OCI-LY3 (cell line): ENCODE data around the gene KIF23.
"Not testable (repeated sequence)": the region's sequence is repeated elsewhere in the genome, so short reads cannot be mapped to it uniquely, and the experiment has no call there.

ENCODE experiments used
- H2AFZ ChIP-seq: fragments of 200-600, 300-600 bp; shearing (Covaris generic); 2 replicates; pipeline ENCODE4 v1.6.0; 2014; ENCODE audit warnings: antibody characterized with exemption, low read depth, low read length
- H3K27ac ChIP-seq: fragments of 200-600, 300-600 bp; sonication (generic); 2 replicates; pipeline ENCODE4 v1.5.1; 2014; ENCODE audit warnings: mild to moderate bottlenecking, low read length, moderate library complexity, mixed read lengths
- H3K27me3 ChIP-seq: fragments of 200-600, 300-600 bp; sonication (generic); 2 replicates; pipeline ENCODE4 v1.6.1; 2014; ENCODE audit warnings: low read depth, low read length, mixed read lengths
- H3K36me3 ChIP-seq: fragments of 200-600, 300-600 bp; sonication (generic); replicated peaks from 2 replicates; pipeline ENCODE3; 2014; ENCODE audit warnings: low read depth, low read length, mixed read lengths
- H3K4me1 ChIP-seq: fragments of 300-600, 200-600 bp; sonication (generic); 2 replicates; pipeline ENCODE4 v1.6.1; 2014; ENCODE audit warnings: low read length, mixed read lengths
- H3K4me2 ChIP-seq: fragments of 200-600, 300-600 bp; sonication (generic); 2 replicates; pipeline ENCODE4 v1.6.1; 2014; ENCODE audit warnings: low read length, mixed read lengths
- H3K4me3 ChIP-seq: fragments of 300-600, 200-600 bp; sonication (generic); 2 replicates; pipeline ENCODE4 v1.5.1; 2014; ENCODE audit warnings: antibody characterized with exemption, mild to moderate bottlenecking, low read length, moderate library complexity
- H3K79me2 ChIP-seq: fragments of 300-600, 200-600 bp; shearing (Covaris generic); 2 replicates; pipeline ENCODE4 v1.6.1; 2014; ENCODE audit warnings: mild to moderate bottlenecking, low read length, mixed read lengths
- H3K9ac ChIP-seq: fragments of 300-600, 200-600 bp; shearing (Covaris generic); 2 replicates; pipeline ENCODE4 v1.6.0; 2014; ENCODE audit warnings: mild to moderate bottlenecking, low read length, moderate library complexity
- H3K9me3 ChIP-seq: fragments of 200-600, 300-600 bp; shearing (Covaris generic); 2 replicates; pipeline ENCODE4 v1.6.1; 2014; ENCODE audit warnings: low read length, mixed read lengths; ENCODE audit not compliant: insufficient read depth
- H4K20me1 ChIP-seq: fragments of 200-600, 300-600 bp; sonication (generic); 2 replicates; pipeline ENCODE4 v1.6.1; 2016; ENCODE audit warnings: low read length, mixed read lengths; ENCODE audit not compliant: insufficient read depth
- CTCF ChIP-seq: fragments of 200-600, 300-600 bp; sonication (generic); IDR thresholded peaks from 2 replicates; pipeline ENCODE4 v1.5.1; 2014; ENCODE audit warnings: antibody characterized with exemption, low read length, low read depth
- EZH2phosphoT487 ChIP-seq: fragments of 200-600 bp; shearing (Covaris generic); IDR thresholded peaks from 2 replicates; pipeline ENCODE4 v1.6.1; 2018; ENCODE audit warnings: antibody characterized with exemption, mixed run types, low read depth

Gene KIF23

GRCh38 chr15:69443032-69443611 lies 29.0 kb downstream of the KIF23 start:
- no peaks in the 10 kb centered on the region for H3K9me3 ChIP-seq
- H3K4me1 ChIP-seq = peaks cover 17% of the 10 kb centered on the region
- no peak overlapping the region for H3K4me3 ChIP-seq
- peaks cover 6% of the 10 kb centered on the region; the same call in 1 of the 2 replicates for H3K79me2 ChIP-seq
- H3K36me3 ChIP-seq = peaks cover 82% of the 10 kb centered on the region
- H3K9ac ChIP-seq = no peak overlapping the region
- no peaks in the 10 kb centered on the region for H3K27me3 ChIP-seq
- H2AFZ ChIP-seq = no peak overlapping the region
- H4K20me1 ChIP-seq = no peaks in the 10 kb centered on the region
- 0 out of 2 replicates have a peak overlapping the region, but pooled peaks have one; percentile 1 for H3K4me2 ChIP-seq
- H3K27ac ChIP-seq = 0 out of 2 replicates have a peak overlapping the region, but pooled peaks have one; percentile 1
- TF ChIP-seq EZH2phosphoT487 = no peak
- no peak for TF ChIP-seq CTCF

GRCh38 chr15:69444686-69445085 lies 30.5 kb downstream of the KIF23 start:
- no peaks in the 10 kb centered on the region for H3K27me3 ChIP-seq
- H3K4me3 ChIP-seq = no peak overlapping the region
- no peak for TF ChIP-seq EZH2phosphoT487
- no peak for TF ChIP-seq CTCF
- peaks cover 75% of the 10 kb centered on the region for H3K36me3 ChIP-seq
- no peak overlapping the region for H3K9ac ChIP-seq
- no peaks in the 10 kb centered on the region for H3K9me3 ChIP-seq
- no peak overlapping the region for H2AFZ ChIP-seq
- H3K79me2 ChIP-seq = peaks cover 6% of the 10 kb centered on the region; the same call in 1 of the 2 replicates
- peaks cover 12% of the 10 kb centered on the region for H3K4me1 ChIP-seq
- no peak overlapping the region for H3K27ac ChIP-seq
- H3K4me2 ChIP-seq = no peak overlapping the region
- H4K20me1 ChIP-seq = no peaks in the 10 kb centered on the region

GRCh38 chr15:69446953-69447352 lies 32.8 kb downstream of the KIF23 start:
- Histone ChIP-seq H3K4me2 (no peak overlapping the region), H3K27ac (no peak overlapping the region), H3K4me1 (peaks cover 15% of the 10 kb centered on the region), H3K9me3 (no peaks in the 10 kb centered on the region), H2AFZ (no peak overlapping the region), H3K79me2 (peaks cover 16% of the 10 kb centered on the region), H3K27me3 (no peaks in the 10 kb centered on the region), H3K9ac (no peak overlapping the region), H4K20me1 (no peaks in the 10 kb centered on the region), H3K4me3 (no peak overlapping the region), H3K36me3 (peaks cover 57% of the 10 kb centered on the region)
- TF ChIP-seq EZH2phosphoT487 (no peak), CTCF (no peak)

GRCh38 chr15:69450221-69450620 lies 36.1 kb downstream of the KIF23 start:
- Histone ChIP-seq H3K4me1 (peaks cover 19% of the 10 kb centered on the region), H4K20me1 (peaks cover 24% of the 10 kb centered on the region), H3K36me3 (peaks cover 52% of the 10 kb centered on the region), H3K79me2 (peaks cover 42% of the 10 kb centered on the region)
- not testable (repeated sequence) for H3K9ac ChIP-seq, H3K27ac ChIP-seq, H3K27me3 ChIP-seq, H3K9me3 ChIP-seq, H3K4me2 ChIP-seq, H3K4me3 ChIP-seq, H2AFZ ChIP-seq
